Chondrocyte (in vitro differentiated cells): ENCODE results near the gene TMEM171. TPM values are rescaled to one million over a fixed set of nuclear protein-coding genes. Genes with fewer than 3 reads are reported as not detected.

Experiments used
- DNase-seq: peaks from one replicate; pipeline ENCODE4 v3.0.0; 2021; ENCODE audit warnings: mixed read lengths, low spot score
- H3K27ac Mint-ChIP-seq: one replicate; pipeline ENCODE4 v1.8.0; 2021; ENCODE audit warnings: mild to moderate bottlenecking, moderate library complexity, mixed read lengths; ENCODE audit not compliant: unreplicated experiment
- H3K27me3 Mint-ChIP-seq: 2 replicates; pipeline ENCODE4 v1.8.0; 2021; ENCODE audit warnings: low read depth, mixed read lengths
- H3K36me3 Mint-ChIP-seq: 2 replicates; pipeline ENCODE4 v1.8.0; 2021; ENCODE audit warnings: low read depth, mixed read lengths
- H3K4me1 Mint-ChIP-seq: 2 replicates; pipeline ENCODE4 v1.8.0; 2021; ENCODE audit warnings: low read depth, mild to moderate bottlenecking, mixed read lengths
- H3K4me3 Mint-ChIP-seq: one replicate; pipeline ENCODE4 v1.8.0; 2021; ENCODE audit warnings: mild to moderate bottlenecking, moderate library complexity, mixed read lengths; ENCODE audit not compliant: unreplicated experiment
- H3K9me3 Mint-ChIP-seq: 2 replicates; pipeline ENCODE4 v1.8.0; 2021; ENCODE audit warnings: low read depth, mixed read lengths
- CTCF ChIP-seq: fragments of 200-600 bp; sonication (generic); IDR thresholded peaks from 2 replicates; pipeline ENCODE4 v1.5.0; 2021; ENCODE audit warnings: antibody characterized with exemption, mild to moderate bottlenecking, moderate library complexity
- total RNA-seq: library from RNA; stranded (reverse); gene quantifications from 3 replicates; pipeline ENCODE4 v1.2.1, GENCODE V29; 2021

The TMEM171 gene
- total RNA-seq, 1 donor from 2014 or later = 2.6 TPM

GRCh38 chr5:73171495-73171894, 51.1 kb downstream of the TMEM171 start:
- Mint-ChIP-seq H3K4me1 (peaks cover 7% of the 10 kb centered on the region), H3K36me3 (no peaks in the 10 kb centered on the region), H3K4me3 (no peak overlapping the region), H3K9me3 (peaks cover 5% of the 10 kb centered on the region), H3K27ac (no peak overlapping the region), H3K27me3 (peaks cover 1% of the 10 kb centered on the region)
- DNase-seq = no peak
- no peak for TF ChIP-seq CTCF

GRCh38 chr5:73172951-73173350, 52.6 kb downstream of the TMEM171 start, which contains the start of gene TMEM174:
Gene TMEM174, plus strand, starts transcription at chr5:73173193. Its CDS starts 51 bp downstream, at chr5:73173244.
- H3K27ac Mint-ChIP-seq = no peak within 1 kb of the TSS
- no peak within 1 kb of the TSS for H3K4me3 Mint-ChIP-seq
- H3K36me3 Mint-ChIP-seq = no peaks in the 10 kb centered on the region
- DNase-seq = no peak
- no peak for TF ChIP-seq CTCF
- H3K27me3 Mint-ChIP-seq = peaks cover 1% of the 10 kb centered on the region
- H3K4me1 Mint-ChIP-seq = peaks cover 7% of the 10 kb centered on the region
- H3K9me3 Mint-ChIP-seq = peaks cover 5% of the 10 kb centered on the region

- no peak for TF ChIP-seq CTCF
- H3K36me3 Mint-ChIP-seq = peaks cover 2% of the 10 kb centered on the region
- H3K27me3 Mint-ChIP-seq = peaks cover 1% of the 10 kb centered on the region
- H3K27ac Mint-ChIP-seq = no peak overlapping the region
- no peak for DNase-seq
- H3K9me3 Mint-ChIP-seq = peaks cover 5% of the 10 kb centered on the region
- H3K4me3 Mint-ChIP-seq = no peak overlapping the region
- H3K4me1 Mint-ChIP-seq = peaks cover 7% of the 10 kb centered on the region
Observed at GRCh38 chr5:73174100-73174815, 53.9 kb downstream of the TMEM171 start.

GRCh38 chr5:73176250-73176649, 55.9 kb downstream of the TMEM171 start:
- Mint-ChIP-seq H3K27me3 (peaks cover 3% of the 10 kb centered on the region), H3K9me3 (no peaks in the 10 kb centered on the region), H3K4me1 (peaks cover 7% of the 10 kb centered on the region), H3K36me3 (peaks cover 2% of the 10 kb centered on the region), H3K4me3 (no peak overlapping the region), H3K27ac (no peak overlapping the region)
- DNase-seq = no peak
- no peak for TF ChIP-seq CTCF

GRCh38 chr5:73178265-73178664, 57.9 kb downstream of the TMEM171 start:
- H3K4me1 Mint-ChIP-seq = peaks cover 7% of the 10 kb centered on the region
- peaks cover 6% of the 10 kb centered on the region for H3K27me3 Mint-ChIP-seq
- no peak overlapping the region for H3K4me3 Mint-ChIP-seq
- TF ChIP-seq CTCF = no peak
- DNase-seq = no peak
- no peaks in the 10 kb centered on the region for H3K9me3 Mint-ChIP-seq
- peaks cover 2% of the 10 kb centered on the region for H3K36me3 Mint-ChIP-seq
- no peak overlapping the region for H3K27ac Mint-ChIP-seq
